Type B pancreatic cell (in vitro differentiated cells): ENCODE results near the gene TIMELESS. TPM values are rescaled to one million over a fixed set of nuclear protein-coding genes. Genes with fewer than 3 reads are reported as not detected.

Experiments used
- DNase-seq: peaks from one replicate; pipeline ENCODE4 v3.0.0; 2021; ENCODE audit warnings: mixed read lengths; ENCODE audit not compliant: unreplicated experiment; ENCODE audit errors: extremely low spot score
- H3K27ac Mint-ChIP-seq: 2 replicates; pipeline ENCODE4 v1.8.0; 2021; ENCODE audit warnings: mild to moderate bottlenecking, mixed read lengths
- H3K27me3 Mint-ChIP-seq: 2 replicates; pipeline ENCODE4 v1.8.0; 2021; ENCODE audit warnings: mixed read lengths
- H3K36me3 Mint-ChIP-seq: 2 replicates; pipeline ENCODE4 v1.8.0; 2021; ENCODE audit warnings: mixed read lengths
- H3K4me1 Mint-ChIP-seq: one replicate; pipeline ENCODE4 v1.8.0; 2021; ENCODE audit warnings: mixed read lengths; ENCODE audit not compliant: unreplicated experiment
- H3K4me3 Mint-ChIP-seq: 2 replicates; pipeline ENCODE4 v1.8.0; 2021; ENCODE audit warnings: mild to moderate bottlenecking, mixed read lengths
- H3K9me3 Mint-ChIP-seq: 2 replicates; pipeline ENCODE4 v1.8.0; 2021; ENCODE audit warnings: mixed read lengths
- total RNA-seq: library from RNA; stranded (reverse); gene quantifications from 2 replicates; pipeline ENCODE4 v1.2.1, GENCODE V29; 2021; ENCODE audit warnings: low replicate concordance
- TF ChIP-seq, protein P1 (sequence below): fragments of 200-600 bp; sonication (generic); conservative IDR thresholded peaks from 2 replicates; pipeline ENCODE4 v1.5.0; 2021; ENCODE audit warnings: antibody characterized with exemption, mild to moderate bottlenecking

The TIMELESS gene
- total RNA-seq, 1 donor from 2014 or later: 57.4 TPM

DNA sequence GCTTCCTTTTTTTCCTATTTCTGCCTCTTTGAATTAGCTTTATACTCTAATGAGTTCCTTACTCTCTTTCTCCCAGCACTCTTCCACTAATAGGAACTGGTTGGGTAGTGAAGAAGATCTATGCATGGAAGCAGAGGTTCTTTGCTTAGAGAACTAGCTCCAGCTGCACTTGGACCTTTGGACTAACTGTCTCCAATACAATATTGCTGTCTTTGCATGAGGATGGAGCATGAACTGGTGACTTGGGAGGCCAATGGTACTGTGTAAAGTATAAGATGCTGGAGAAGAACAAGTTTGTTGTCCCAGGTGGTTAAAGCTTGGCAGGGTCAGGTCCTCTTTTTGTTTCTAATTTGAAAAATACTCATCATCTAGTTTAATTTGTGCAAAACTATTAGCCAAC, 41.1 kb upstream of the TIMELESS start:
- TF ChIP-seq, protein P1, sequence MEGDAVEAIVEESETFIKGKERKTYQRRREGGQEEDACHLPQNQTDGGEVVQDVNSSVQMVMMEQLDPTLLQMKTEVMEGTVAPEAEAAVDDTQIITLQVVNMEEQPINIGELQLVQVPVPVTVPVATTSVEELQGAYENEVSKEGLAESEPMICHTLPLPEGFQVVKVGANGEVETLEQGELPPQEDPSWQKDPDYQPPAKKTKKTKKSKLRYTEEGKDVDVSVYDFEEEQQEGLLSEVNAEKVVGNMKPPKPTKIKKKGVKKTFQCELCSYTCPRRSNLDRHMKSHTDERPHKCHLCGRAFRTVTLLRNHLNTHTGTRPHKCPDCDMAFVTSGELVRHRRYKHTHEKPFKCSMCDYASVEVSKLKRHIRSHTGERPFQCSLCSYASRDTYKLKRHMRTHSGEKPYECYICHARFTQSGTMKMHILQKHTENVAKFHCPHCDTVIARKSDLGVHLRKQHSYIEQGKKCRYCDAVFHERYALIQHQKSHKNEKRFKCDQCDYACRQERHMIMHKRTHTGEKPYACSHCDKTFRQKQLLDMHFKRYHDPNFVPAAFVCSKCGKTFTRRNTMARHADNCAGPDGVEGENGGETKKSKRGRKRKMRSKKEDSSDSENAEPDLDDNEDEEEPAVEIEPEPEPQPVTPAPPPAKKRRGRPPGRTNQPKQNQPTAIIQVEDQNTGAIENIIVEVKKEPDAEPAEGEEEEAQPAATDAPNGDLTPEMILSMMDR: no peak
- Mint-ChIP-seq H3K36me3 (peaks cover 4% of the 10 kb centered on the region), H3K4me3 (no peak overlapping the region), H3K27ac (no peak overlapping the region), H3K9me3 (peaks cover 5% of the 10 kb centered on the region), H3K4me1 (peaks cover 10% of the 10 kb centered on the region), H3K27me3 (peaks cover 63% of the 10 kb centered on the region)
- no peak for DNase-seq

DNA sequence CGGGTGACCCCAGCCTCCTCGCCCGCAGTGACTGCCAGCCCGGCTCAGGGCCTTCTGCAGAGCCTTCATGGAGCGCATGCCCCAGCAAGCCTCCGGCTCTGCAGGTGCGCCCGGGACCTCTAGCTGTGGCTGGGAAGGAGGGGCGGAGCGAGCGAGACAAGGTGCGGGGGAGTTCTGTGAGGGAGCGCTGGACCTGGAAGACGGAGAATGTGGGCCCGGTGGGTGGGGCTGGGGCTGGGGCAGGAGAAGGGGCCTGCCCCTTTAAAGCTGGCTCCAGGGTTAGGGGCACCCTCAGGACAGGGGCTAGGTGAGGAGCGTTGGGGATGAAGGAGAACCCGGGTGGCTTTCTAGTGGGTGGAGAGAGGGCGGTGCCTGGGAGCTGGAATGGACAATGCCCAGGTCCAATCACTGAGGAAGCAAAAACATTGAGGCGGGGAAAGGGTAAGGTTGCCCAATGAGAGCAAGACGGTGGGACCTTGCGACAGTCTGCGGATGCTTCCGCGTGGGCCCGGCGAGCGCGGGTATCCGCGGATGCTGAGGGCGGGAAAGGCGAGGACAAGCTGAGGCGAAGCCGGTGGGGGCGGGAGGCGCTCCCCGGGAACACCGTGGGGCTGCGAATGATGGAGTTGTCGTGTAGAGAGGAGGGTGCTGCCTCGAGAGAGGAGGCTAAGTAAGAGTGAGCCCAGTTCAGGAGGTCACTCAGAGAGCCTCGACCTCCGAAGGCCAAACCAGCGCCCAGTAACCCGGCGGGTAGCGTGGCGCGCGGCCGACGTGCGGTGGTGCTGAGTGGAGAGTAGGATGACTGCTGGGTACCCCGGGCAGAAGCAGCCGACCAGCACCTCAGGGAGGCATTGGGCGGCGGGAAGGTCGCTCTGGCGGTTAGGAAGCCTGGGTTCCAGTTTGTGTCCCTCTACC, 39.1 kb upstream of the TIMELESS start, which contains the start of gene GLS2:
TSS of gene GLS2 (minus strand) at position 121 of the 915 bp plus-strand sequence. CDS start at position 78, 43 bp downstream.
- TF ChIP-seq, protein P1: no peak
- Mint-ChIP-seq H3K4me1 (peaks cover 10% of the 10 kb centered on the region), H3K27me3 (peaks cover 66% of the 10 kb centered on the region), H3K36me3 (peaks cover 4% of the 10 kb centered on the region), H3K9me3 (peaks cover 5% of the 10 kb centered on the region), H3K4me3 (peak within 1 kb of the TSS; percentile 93), H3K27ac (peak within 1 kb of the TSS; percentile 81)
- DNase-seq: no peak

DNA sequence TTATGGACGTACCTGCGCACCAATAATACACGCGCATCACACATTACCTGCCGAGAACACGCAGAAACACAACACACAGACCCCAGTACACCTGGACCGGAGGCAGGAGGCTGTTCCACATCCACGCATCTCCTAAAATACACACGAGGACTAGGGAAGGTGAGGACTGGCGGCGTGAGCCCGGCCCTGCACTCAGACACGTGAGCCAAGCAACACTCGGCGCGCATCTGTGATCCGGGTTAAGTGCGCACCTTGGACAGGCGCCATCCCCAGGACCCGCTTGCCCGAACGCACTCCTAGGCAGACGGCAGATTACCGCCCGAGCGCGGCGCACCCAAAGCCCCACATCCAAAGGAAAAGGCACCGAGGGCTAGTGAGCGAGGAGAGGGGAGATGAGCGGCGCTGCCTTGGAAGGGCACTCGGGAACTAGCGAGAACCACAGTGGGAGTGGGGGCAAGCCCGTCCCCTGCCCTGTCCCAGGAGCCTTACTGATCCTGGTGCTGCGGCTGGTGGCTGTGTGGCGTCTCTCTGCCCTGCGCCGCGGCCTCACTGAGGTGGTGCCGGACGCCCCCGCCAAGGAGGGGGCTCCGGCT, 38.3 kb upstream of the TIMELESS start:
- Mint-ChIP-seq H3K27ac (peak overlapping the region; percentile 81), H3K36me3 (peaks cover 4% of the 10 kb centered on the region), H3K9me3 (peaks cover 5% of the 10 kb centered on the region), H3K27me3 (peaks cover 63% of the 10 kb centered on the region), H3K4me3 (peak overlapping the region; percentile 93), H3K4me1 (peaks cover 10% of the 10 kb centered on the region)
- DNase-seq: no peak
- TF ChIP-seq, protein P1: no peak

DNA sequence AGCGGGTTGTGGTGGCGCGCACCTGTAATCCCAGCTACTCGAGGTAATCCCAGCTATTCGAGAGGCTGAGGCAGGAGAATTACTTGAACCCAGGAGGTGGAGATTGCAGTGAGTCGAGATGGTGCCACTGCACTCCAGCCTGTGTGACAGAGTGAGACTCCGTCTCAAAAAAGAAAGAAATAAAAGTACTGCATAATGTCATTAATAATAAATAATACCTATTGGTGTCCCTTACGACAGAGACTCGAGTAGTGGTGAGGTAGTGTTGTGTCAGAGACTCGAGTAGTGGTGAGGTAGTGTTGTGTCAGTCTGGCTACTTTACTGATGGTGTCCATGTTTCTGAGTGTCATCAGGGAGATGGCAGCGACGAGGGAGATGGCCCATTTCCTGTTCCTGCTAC, 37.5 kb upstream of the TIMELESS start:
- H3K9me3 Mint-ChIP-seq: peaks cover 5% of the 10 kb centered on the region
- TF ChIP-seq, protein P1: no peak
- H3K36me3 Mint-ChIP-seq: peaks cover 4% of the 10 kb centered on the region
- peaks cover 59% of the 10 kb centered on the region for H3K27me3 Mint-ChIP-seq
- H3K27ac Mint-ChIP-seq: no peak overlapping the region
- H3K4me3 Mint-ChIP-seq: peak overlapping the region; percentile 93
- peaks cover 10% of the 10 kb centered on the region for H3K4me1 Mint-ChIP-seq
- no peak for DNase-seq

DNA sequence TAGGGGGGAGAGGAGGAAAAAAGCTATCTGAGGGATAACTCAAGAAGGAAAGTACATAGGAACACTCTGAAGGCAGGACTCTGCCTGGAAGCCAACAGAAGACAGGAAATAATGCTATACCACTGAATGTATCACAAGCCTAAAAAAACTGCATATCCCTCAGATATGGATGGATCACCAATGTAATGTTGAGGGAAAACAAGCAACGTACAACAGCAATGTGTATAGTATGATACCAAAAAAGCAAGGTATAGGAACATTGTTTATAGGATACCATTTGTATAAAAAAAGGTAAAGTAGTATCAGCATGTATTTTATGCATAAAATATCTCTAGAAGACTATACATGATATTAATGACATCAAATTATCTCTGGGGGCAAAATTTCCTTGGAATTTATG, 35.3 kb upstream of the TIMELESS start:
- H3K27me3 Mint-ChIP-seq: peaks cover 39% of the 10 kb centered on the region
- DNase-seq: no peak
- H3K36me3 Mint-ChIP-seq: peaks cover 4% of the 10 kb centered on the region
- H3K9me3 Mint-ChIP-seq: peaks cover 5% of the 10 kb centered on the region
- H3K4me3 Mint-ChIP-seq: no peak overlapping the region
- peaks cover 10% of the 10 kb centered on the region for H3K4me1 Mint-ChIP-seq
- TF ChIP-seq, protein P1: no peak
- H3K27ac Mint-ChIP-seq: no peak overlapping the region
